Caco-2 (cell line): ENCODE results near the gene KRTAP9-2. TPM values are rescaled to one million over a fixed set of nuclear protein-coding genes. Genes with fewer than 3 reads are reported as not detected.
"Not testable (repeated sequence)": the region's sequence is repeated elsewhere in the genome, so short reads cannot be mapped to it uniquely, and the experiment has no call there.

ENCODE experiments used
- BruUV-seq: library from RNA; stranded (reverse); fragments of 400-500 nt; replicated peaks from 2 replicates; lab custom pipeline; 2021; lab: Mats Ljungman, UMichigan
- CTCF ChIA-PET: fragments of 300-600 bp; sonication (Branson Sonifier 250); formaldehyde crosslinking; loops from one replicate; lab custom pipeline; 2022; ENCODE audit warnings: antibody characterized with exemption; lab: Charles Lee
- POLR2A ChIA-PET: fragments of 300-600 bp; sonication (Branson Sonifier 250); formaldehyde crosslinking; loops from one replicate; lab custom pipeline; 2022; ENCODE audit warnings: antibody characterized with exemption; lab: Charles Lee
- DNase-seq, 2 experiments: peaks; one replicate each; pipeline versions ENCODE4 v3.0.0 to v3.0.0-alpha.2; 2020 to 2022
- H3K27me3 ChIP-seq: replicated peaks from 2 replicates; pipeline ENCODE4 v1.6.0; 2011; ENCODE audit warnings: low read length; ENCODE audit not compliant: control insufficient read depth, insufficient read depth
- H3K36me3 ChIP-seq: 2 replicates; pipeline ENCODE4 v1.5.1; 2011; ENCODE audit warnings: low read length; ENCODE audit not compliant: control insufficient read depth, insufficient read depth
- H3K4me1 ChIP-seq: fragments of 250-450 bp; sonication (Bioruptor Pico); 2 replicates; pipeline ENCODE4 v1.5.1; 2020; ENCODE audit warnings: mild to moderate bottlenecking
- H3K4me3 ChIP-seq: 2 replicates; pipeline ENCODE4 v1.5.1; 2011; ENCODE audit warnings: low read depth, mild to moderate bottlenecking, control low read depth, low read length
- H3K9me3 ChIP-seq: fragments of 250-450 bp; sonication (Bioruptor Pico); 2 replicates; pipeline ENCODE4 v1.5.1; 2020; ENCODE audit warnings: mild to moderate bottlenecking, moderate library complexity
- H3K27ac Mint-ChIP-seq: one replicate; pipeline ENCODE4 v1.8.0; 2022; ENCODE audit warnings: mixed read lengths; ENCODE audit not compliant: unreplicated experiment
- H3K27me3 Mint-ChIP-seq: one replicate; pipeline ENCODE4 v1.8.0; 2022; ENCODE audit warnings: mixed read lengths; ENCODE audit not compliant: insufficient read depth, unreplicated experiment
- H3K36me3 Mint-ChIP-seq: one replicate; pipeline ENCODE4 v1.8.0; 2022; ENCODE audit warnings: mild to moderate bottlenecking, mixed read lengths; ENCODE audit not compliant: insufficient read depth, unreplicated experiment
- H3K4me1 Mint-ChIP-seq: one replicate; pipeline ENCODE4 v1.8.0; 2022; ENCODE audit warnings: low read depth, mixed read lengths; ENCODE audit not compliant: unreplicated experiment
- H3K4me3 Mint-ChIP-seq: one replicate; pipeline ENCODE4 v1.8.0; 2022; ENCODE audit warnings: mild to moderate bottlenecking, moderate library complexity, mixed read lengths; ENCODE audit not compliant: unreplicated experiment
- H3K9me3 Mint-ChIP-seq: one replicate; pipeline ENCODE4 v1.8.0; 2022; ENCODE audit warnings: mixed read lengths; ENCODE audit not compliant: unreplicated experiment
- CTCF ChIP-seq, 2 experiments: fragments of 200-600 bp in 1 of 2; IDR thresholded peaks; 1 replicate in 1 of 2; 2 replicates in 1 of 2; pipeline versions ENCODE4 v1.5.1 to v1.8.0; 2011 to 2022; ENCODE audit warnings: antibody characterized with exemption in 1 of 2, control low read depth in 1 of 2, inconsistent platforms in 1 of 2, low read depth in 1 of 2, low read length in 1 of 2, mild to moderate bottlenecking in 1 of 2, moderate library complexity in 1 of 2; ENCODE audit not compliant: insufficient read depth in 1 of 2, severe bottlenecking in 1 of 2, unreplicated experiment in 1 of 2
- intact Hi-C: fragments of 100-400 bp; cut with micrococcal nuclease; formaldehyde crosslinking; loops from one replicate; pipeline ENCODE4 v1.10.0; 2022; ENCODE audit not compliant: unreplicated experiment
- total RNA-seq: library from RNA; stranded (reverse); gene quantifications from 2 replicates; pipeline ENCODE4 v1.2.3, GENCODE V29; 2022

Gene KRTAP9-2
- total RNA-seq, 1 experiment from 2014 or later, result not detected

- peaks cover 24% of the 10 kb centered on the region for H3K4me1 Mint-ChIP-seq
- H3K27ac Mint-ChIP-seq, result no peak overlapping the region
- BruUV-seq, result no TSS peak
- H3K27me3 Mint-ChIP-seq, result no peaks in the 10 kb centered on the region
- ChIA-PET CTCF (no interaction called here), POLR2A (interaction anchor here (0.6 kb wide), 1 partner anchor 126 kb away, joined by 5 read pairs; no protein-coding TSS in a partner anchor)
- TF ChIP-seq CTCF (IDR thresholded peaks at IDR 0.05; ENCODE audit: insufficient read depth in 1 of 2, low read depth in 1 of 2, low read length in 1 of 2, severe bottlenecking in 1 of 2, unreplicated experiment in 1 of 2), result no peak
- Histone ChIP-seq H3K36me3 (no peaks in the 10 kb centered on the region), H3K9me3 (no peaks in the 10 kb centered on the region), H3K27me3 (no peaks in the 10 kb centered on the region), H3K4me1 (peaks cover 15% of the 10 kb centered on the region), H3K4me3 (no peak overlapping the region)
- DNase-seq, result no peak
- no peaks in the 10 kb centered on the region for H3K36me3 Mint-ChIP-seq
- H3K4me3 Mint-ChIP-seq, result no peak overlapping the region
- H3K9me3 Mint-ChIP-seq, result no peaks in the 10 kb centered on the region
- intact Hi-C loops, result no loop called here
Measured at GRCh38 chr17:41185001-41185400, 41.4 kb upstream of the KRTAP9-2 start.

- Mint-ChIP-seq H3K36me3 (no peaks in the 10 kb centered on the region), H3K27me3 (no peaks in the 10 kb centered on the region), H3K9me3 (no peaks in the 10 kb centered on the region), H3K27ac (no peak overlapping the region), H3K4me1 (peaks cover 24% of the 10 kb centered on the region), H3K4me3 (no peak overlapping the region)
- TF ChIP-seq CTCF (IDR thresholded peaks at IDR 0.05; ENCODE audit: insufficient read depth in 1 of 2, low read depth in 1 of 2, low read length in 1 of 2, severe bottlenecking in 1 of 2, unreplicated experiment in 1 of 2), result no peak
- POLR2A ChIA-PET, result no interaction called here
- H3K27me3 ChIP-seq, result no peaks in the 10 kb centered on the region
- no TSS peak for BruUV-seq
- H3K4me3 ChIP-seq, result no peak overlapping the region
- no peak for DNase-seq
- peaks cover 8% of the 10 kb centered on the region for H3K4me1 ChIP-seq
- no peaks in the 10 kb centered on the region for H3K36me3 ChIP-seq
- intact Hi-C loops, result no loop called here
- CTCF ChIA-PET, result no interaction called here
- H3K9me3 ChIP-seq, result no peaks in the 10 kb centered on the region
Measured at GRCh38 chr17:41186872-41187271, 39.6 kb upstream of the KRTAP9-2 start.

GRCh38 chr17:41189837-41190318 is 36.6 kb upstream of the KRTAP9-2 start, which contains the start of gene KRTAP9-1:
Gene KRTAP9-1 (plus strand): TSS chr17:41189887. CDS start chr17:41189887, 0 bp downstream.
- POLR2A ChIA-PET, H3K9me3 Mint-ChIP-seq, H3K36me3 ChIP-seq, BruUV-seq, H3K4me1 ChIP-seq, H3K27me3 Mint-ChIP-seq, H3K27ac Mint-ChIP-seq, H3K4me3 ChIP-seq, H3K4me3 Mint-ChIP-seq, CTCF ChIA-PET, DNase-seq, intact Hi-C loops, H3K27me3 ChIP-seq, H3K9me3 ChIP-seq, H3K4me1 Mint-ChIP-seq, H3K36me3 Mint-ChIP-seq: not testable (repeated sequence)
